Activated naive CD4-positive, alpha-beta T cell treated with anti-CD3 and anti-CD28 coated beads, Interleukin-2, amount 50 U/mL, for 16 hours (primary cell): Measurements from ENCODE around the gene PAX6.

ENCODE experiments used
- DNase-seq: peaks from one replicate; pipeline ENCODE4 v3.0.0-alpha.2; 2020

The PAX6 gene

DNA sequence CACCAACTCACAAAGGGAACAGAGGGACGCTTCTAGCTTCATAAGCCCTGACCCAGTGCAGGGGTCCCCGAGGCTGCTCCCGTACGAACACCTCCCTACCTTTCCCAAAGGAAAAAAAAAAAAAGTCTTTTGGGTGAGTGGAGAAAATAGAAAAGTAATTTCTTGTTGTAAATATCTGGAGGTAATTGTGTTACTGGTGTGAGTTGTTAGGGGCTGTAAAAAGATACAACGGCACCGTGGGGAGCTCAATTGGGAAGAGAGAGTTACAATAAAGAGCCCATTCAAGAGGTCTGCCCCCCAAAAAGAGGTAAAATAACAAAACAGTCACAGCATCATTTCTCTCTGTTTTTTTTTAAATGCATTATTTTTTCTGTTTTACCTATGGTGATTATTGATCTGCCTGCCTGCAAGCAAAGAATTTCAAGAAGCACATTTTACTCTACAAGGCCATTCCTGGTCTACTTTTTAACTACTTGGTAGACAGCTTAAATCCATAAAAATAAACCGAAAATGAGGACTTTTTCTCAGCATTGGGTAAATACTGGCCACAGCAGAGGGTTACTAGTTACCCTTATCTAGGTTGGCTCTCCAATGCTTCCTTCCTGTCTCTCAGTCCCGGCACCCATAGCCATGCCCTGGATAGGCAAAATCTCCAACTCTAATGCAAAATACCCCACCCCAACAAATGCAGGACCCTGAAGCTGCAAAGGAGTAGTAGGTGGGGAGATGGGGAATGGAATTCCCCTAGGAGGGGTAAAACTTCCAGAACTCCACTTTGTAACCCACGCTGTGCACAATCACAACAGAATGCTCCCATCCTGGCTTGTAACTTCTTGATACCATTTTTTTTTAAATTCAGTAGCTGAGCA, 3.1 kb downstream of the PAX6 start:
- no peak for DNase-seq

DNA sequence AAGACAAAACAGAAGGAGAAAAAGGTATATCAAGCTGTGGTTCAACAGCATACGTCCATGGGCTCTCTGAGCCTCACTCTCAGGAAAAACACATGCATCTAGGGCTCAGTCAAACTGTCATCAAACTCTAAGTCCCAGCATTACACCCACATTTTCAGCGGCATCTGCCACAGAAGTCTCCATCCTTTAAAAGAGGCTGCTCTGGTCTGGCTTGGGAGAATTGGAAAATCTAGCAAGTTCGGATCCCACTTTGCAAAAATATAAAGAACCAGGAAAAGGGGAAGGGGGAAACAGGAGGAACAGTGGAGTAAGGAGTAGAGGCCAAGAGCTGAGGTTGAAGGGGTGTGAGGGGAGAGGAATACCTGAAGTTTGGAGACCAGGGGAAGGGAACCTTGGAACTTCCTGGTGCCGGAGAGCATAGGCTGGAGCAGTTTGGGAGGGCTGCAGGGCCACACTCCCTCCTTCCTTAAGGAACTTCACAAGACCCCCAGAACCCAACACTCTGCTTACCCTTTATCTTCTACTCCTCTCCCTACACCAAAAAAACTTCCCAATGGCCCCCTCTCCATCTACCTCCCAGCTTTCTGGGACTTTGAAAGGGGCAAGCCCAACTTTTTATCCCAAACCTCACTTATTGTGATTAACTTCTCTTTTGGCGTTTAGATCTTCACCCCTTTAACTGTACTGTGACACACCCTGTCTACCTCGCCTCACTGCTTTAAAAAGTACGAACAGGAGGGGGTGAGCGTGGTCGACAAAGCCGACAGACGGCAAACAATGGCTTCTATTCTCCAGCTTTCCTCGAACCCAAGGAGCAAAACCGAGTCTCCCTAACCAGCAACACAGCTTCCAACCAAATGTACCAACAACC, 4.0 kb downstream of the PAX6 start:
- no peak for DNase-seq

DNA sequence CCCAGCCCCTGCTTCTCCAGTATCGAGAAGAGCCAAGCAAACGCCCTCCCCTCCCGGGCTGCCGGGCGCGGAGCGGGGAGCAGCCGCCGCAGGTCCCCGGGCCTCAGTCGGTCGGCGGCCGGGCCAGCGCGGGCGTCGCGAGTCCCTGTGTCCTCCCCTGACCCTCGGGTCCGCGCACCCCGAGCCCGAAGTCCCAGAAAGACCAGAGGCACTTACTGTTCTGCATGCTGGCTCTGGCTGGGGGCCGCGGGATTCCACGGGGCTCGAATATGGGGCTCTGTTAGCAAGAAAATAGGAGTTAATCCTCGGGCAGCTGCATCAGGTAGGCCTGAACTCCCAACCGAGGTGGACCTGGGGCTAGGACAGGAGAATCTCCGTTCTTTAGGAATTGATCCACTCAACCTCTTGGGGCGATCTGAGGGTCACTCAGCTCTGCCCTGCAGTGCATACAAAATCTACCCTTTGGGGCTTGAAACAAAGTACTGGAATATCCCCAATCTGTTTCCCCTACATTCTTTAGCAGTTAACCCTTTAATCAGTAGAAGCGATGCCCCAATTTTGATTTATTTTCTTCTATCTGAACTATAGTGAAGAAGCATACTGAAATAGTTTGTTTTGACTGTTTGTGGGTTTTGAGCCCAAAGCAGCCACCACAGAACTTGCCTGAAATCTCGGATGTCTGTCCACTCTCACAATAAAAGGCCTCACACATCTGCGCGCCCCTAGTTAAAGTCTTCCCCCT, 4.8 kb downstream of the PAX6 start:
- no peak for DNase-seq

DNA sequence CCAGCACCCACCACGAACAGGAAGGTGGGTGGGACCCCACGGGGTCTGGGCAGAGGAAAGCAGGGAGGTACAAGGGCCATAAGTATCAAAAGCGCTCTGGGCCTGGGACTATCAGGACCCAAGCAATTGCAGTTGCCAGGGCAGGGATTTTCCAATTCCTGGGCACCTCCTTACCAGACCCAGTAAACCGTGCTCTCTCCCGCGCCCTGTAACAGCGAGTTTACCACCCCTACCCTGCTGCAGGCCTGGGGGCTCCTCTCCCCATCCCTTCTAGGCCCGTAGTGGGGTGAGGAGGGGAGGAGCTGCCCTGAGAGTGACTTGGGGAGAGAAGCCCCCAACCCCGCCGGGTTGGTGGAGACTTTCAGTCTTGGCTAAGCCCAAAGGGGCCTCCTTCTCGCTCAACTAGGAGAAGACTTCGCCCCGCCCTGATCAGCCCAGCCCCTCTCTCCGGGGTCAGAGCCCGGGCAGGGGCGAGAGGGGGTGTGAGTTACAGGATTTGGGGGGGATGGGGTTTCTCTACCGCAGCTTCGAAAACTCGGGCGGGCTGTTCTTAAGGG, 5.4 kb downstream of the PAX6 start:
- no peak for DNase-seq

DNA sequence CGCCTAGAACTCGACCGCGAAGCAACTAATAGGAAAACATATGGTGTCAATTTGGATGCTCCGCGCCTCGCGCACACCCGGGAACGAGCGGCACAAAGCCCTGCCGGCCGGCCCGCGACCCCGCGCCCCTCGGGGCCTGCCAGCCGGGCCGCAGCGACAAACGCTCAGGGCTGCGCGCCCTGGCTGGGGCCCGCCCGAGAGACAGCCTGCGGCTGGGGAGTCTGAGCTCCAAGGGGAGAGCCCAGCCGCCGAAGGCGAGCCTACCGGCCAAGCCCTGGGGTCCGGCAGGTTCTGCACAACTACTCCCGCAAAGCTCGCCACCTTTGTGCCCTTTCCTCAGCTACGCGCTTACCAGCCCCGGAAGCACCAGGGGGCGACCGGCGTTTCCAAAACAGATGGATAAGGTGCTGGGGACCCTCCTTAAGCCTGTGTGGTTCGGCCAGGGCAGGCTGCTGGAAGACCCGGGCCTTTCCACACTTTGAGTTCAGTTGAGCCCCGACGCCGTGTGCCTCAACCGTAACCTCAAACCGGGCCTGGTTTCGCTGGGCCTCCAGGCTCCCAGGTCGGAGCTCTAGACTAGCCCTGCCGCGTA, 6.0 kb downstream of the PAX6 start:
- DNase-seq = no peak

DNA sequence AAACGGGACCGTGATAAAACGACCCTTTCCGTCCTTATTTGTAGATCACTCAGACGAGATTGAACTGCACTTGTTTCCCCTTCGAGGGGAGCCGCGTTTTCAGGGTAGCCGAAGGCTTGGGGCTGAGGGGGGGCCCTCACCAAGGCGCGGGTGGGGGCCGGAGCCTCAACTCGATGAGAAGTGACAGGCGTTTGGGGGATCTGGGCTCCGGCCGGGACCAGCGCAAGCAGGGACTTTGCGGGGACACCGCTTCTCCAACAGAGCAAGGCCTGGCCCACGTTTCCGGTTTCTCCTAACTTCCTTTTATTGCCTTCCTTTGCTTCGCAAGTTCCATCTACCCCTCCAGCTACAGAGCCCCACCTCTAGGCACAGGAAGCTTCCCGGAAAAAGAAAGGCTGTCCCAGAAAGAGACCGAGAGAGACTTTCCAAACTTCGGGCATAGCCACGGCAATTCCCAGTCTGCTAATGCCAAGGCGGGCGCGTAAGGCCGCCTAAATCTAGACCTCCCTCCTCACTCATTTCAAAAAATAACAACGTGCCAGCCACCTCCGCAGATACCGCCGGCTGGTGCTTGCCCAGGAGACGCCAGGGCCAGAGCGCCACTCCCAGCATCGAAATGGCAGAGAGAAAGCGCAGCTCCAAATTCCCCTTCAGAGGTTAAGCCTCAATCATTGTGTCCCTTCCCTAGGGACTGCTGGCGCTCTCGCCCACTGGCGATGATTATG, 6.6 kb downstream of the PAX6 start:
- no peak for DNase-seq

DNA sequence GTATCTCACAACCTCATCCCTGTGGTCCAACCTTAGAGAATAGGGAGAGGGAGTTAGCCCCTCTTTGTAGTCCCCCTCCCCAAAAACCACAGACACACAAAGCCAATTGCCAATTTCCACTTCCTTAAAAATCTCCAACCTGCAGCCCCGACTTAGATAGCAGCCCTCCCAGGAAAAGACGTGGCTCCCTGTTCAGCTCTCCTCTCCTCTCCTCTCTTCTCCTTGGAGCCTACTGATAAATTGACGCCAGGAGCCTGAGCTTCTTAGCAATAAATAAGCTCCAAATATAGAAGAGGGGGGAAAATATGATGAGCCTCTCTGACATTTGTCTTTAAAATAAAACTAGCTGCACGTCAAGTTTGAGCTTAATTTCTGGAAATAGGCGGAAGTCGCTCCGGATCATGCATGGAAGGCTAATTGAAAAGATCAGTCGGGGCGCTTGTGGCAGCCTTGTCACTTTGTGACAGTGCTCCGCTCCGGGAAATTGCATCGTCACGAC, 7.3 kb downstream of the PAX6 start:
- no peak for DNase-seq

DNA sequence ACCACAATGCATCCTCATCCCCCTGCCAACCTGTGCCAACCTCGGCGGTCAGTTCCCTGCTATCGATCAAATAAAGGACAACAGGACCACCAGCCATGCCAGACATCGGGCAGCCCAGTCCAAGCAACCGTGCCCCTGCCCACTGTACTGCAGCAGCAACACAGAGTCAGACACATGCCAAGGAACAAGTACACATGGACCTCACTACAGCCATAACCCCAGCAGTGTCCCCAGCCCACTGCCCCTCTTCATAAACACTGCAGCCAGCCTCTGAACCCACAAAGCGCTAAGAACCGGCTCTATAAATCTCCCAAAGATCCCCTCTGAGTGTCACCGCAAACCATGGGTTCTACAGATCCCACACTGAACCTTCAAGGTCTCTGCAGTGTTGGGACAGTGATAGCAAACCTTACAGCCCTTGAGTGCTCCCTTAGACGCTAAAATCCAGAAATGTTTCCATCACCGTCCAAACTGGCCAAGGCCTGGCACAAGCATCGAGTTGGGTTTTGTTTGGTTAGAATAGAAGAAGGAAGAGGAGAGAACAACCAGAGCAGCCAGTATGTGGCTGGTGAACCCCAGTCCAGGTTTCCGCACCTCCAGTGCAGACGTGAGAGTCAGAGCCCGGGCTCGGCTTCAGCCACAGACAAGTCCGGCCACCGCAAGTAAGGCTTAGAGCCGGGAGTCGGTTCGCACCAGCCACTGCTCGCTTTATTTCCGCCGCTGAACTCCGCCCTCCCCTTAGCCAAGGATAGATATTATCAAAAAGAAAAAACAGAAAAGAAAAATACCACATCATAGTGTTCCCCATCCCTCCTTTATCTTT, 7.9 kb downstream of the PAX6 start:
- DNase-seq = no peak

DNA sequence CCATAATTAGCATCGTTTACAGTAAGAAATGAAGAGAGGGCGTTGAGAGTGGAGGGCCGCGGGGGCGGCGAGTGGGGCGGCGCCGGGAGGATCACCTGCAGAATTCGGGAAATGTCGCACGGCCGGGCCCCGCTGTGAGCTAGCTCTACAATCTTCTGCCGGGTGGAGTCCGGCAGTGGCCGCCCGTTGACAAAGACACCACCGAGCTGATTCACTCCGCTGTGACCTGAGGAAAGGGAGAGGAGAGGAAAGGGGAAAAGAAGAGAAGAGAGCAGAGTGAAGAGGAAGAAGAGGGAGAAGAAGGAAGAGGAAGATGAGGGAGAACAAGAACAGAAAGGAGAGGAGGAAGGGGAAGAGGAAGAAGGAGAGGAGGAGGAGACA, 8.5 kb downstream of the PAX6 start:
- DNase-seq = no peak

DNA sequence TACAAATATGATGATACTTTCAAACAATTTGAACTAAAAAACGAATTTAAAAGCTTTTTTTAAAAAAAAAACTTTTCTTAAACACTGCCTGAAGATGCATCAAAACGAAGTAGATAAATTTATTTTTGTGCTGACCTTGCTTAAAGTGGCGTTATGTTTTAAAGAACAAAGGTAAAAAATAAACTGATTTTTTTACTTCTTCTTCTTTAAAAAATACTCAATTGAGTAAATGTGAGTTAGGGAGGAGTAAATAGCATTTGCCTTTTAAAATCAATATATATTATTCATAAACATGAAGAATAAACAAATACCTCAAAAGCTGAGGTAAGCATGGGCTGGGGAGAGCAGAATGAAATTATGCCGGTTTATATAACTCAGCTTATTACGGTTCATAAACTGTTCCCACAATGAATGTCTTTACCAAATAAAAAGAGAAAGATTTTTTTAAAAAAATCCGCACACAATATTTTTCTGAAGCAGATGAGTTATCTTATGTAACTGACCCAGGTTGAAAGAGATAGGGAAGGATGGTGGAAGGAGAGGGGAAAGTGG, 9.0 kb downstream of the PAX6 start:
- DNase-seq = no peak

DNA sequence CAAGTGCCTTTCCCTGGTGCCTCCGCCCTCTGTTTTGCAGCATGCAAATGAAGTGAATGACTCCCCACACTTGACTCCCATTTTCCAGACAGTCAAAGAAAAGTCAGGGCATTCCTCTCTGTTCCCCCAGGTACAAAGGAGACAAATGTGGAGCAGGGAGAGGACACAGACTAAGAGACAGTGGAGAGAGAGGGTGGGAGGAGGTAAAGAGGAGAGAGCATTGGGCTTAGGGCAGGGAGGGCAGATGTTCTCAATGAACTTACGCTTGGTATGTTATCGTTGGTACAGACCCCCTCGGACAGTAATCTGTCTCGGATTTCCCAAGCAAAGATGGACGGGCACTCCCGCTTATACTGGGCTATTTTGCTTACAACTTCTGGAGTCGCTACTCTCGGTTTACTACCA, 9.8 kb downstream of the PAX6 start:
- DNase-seq = no peak

DNA sequence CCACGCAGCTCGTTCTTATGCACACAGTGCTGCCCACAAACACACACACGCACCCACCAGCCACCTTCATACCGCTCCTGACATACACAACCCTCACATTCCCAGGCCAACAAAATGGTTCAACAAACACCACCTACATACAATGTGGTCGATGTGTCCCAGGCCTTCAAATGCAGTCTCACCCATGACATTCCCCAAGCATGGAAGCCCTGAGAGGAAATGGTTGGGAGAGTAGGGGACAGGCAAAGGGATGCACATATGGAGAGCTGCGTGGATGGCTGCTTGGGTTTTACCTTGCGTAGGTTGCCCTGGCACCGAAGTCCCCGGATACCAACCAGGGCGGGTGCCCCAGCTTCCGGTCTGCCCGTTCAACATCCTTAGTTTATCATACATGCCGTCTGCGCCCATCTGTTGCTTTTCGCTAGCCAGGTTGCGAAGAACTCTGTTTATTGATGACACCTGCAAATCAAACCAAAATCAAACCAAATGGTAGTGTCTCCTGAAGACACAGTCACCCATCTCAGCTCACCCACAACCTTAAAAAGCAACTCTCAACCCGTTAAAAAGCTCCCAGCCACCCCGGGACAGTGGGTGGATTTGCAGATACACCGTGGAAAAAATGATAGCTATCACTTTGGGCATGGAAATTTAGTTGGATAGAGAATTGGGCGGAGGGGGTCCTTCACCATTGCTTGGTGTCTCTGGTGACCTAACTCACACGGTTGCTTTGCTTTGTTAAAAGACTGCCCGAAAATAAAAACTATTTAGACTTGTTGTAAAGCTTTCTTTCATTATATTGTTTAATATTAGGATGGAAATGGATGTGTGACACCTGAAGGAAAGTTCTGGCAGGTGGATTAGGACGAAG, 10.5 kb downstream of the PAX6 start:
- DNase-seq = no peak

DNA sequence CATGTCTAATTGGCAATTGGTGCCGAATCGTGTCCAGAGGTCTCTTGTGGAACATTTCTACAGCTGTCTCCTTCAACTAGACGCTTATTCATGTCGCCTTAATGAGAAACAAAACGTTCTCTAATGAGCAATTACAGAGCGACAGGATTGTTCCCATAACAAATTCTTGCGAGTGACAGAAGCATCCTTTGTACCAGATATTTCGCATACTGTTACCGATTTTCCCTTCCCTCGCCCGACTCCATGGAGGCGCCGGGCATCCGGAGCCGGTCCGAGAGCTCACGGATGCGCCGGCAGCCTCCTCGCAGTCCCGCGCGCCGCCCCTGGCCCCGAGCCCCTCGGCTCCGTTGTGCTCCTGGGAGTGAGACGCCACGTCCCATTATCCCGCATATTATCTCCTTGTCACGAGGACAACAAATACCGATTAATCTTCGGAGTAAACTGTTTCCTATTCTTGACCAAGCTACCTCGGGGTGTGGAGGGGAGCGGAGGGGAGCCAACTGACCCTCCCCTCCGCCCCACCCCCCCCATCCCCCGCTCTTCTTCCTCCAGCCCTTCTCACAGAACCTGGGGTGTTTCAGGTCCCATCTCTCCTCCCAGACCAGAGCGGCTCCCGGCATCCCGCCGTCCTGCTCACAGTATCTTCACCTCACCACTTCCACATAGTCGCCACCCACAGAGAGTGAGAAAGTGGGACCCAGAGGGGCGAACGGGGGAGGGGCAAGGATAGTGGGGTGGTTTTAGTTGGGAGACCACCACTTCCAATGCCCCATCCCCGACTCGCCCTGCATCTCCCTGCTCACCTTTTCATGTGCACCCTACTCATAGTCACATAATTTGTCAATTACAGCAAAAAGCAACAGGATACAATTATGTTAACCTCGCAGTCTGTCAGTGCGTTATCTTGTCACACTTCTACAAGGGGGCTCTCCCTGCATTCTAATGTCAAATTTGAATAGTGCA, 11.4 kb downstream of the PAX6 start:
- DNase-seq = no peak

DNA sequence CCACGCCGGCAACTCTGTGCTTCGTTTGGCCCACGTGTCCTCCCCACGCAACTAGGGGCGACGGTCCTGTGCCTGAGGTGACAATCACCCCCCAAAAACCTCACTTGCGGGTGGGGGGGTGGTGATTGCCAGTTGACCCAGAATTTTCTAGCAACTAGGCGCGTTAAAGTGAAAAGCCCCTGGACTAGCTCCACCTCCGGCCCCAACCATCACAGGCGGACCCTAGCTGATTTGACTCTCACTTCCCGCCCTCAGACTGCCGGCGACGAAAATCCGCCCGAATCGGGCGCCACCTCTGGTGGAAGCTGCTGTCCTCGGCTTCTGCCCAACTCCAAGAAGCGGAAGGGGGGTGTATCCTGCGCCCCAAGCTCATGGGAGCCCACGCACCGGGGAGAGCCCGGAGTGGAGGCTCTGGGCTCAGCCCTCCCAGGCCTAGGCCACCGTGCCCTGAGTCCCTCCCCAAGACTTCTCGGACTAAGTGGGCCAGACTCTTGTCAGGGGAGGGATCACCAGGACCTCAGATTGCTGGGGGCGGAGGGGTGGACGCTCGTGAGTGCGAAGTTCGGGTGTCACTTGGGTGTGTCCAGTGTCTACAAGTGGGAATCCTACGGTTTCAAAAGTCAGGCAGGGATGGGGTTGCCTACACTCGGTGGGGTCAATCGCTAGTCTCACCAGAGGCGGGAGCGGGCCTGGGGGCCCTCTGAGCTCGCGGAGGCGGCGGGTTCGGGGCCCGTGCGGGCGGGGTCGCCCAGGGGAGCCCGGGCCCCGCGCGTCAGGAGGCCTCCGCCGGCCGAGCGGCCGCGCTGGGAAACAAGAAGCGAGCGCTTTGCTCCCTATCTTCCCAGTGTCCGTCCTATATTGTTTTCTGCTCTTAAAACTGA, 12.3 kb downstream of the PAX6 start:
- no peak for DNase-seq

DNA sequence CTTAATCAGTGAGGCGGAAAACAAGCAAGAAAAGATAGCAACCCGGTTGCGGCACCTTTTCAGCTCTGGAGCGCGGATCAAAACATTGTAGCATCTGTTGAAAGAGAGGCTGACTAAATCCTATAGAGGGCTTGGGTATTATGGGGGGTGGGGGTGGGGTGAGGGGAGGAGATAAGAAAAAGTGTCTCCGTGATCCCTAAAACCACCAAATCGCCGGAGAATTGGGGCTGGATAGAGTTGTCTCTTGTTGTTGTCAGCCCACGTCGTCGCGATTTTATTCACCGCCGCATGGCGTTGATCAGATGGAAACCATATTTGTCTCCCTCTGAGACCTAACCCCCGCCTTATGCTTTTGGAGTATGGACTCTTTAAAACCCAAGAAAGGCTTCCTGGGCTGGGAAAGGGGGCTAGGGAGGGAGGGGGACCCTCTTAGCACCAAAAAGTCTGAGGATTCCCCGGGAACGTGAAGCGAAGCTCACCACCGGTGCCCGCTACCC, 13.0 kb downstream of the PAX6 start:
- no peak for DNase-seq

DNA sequence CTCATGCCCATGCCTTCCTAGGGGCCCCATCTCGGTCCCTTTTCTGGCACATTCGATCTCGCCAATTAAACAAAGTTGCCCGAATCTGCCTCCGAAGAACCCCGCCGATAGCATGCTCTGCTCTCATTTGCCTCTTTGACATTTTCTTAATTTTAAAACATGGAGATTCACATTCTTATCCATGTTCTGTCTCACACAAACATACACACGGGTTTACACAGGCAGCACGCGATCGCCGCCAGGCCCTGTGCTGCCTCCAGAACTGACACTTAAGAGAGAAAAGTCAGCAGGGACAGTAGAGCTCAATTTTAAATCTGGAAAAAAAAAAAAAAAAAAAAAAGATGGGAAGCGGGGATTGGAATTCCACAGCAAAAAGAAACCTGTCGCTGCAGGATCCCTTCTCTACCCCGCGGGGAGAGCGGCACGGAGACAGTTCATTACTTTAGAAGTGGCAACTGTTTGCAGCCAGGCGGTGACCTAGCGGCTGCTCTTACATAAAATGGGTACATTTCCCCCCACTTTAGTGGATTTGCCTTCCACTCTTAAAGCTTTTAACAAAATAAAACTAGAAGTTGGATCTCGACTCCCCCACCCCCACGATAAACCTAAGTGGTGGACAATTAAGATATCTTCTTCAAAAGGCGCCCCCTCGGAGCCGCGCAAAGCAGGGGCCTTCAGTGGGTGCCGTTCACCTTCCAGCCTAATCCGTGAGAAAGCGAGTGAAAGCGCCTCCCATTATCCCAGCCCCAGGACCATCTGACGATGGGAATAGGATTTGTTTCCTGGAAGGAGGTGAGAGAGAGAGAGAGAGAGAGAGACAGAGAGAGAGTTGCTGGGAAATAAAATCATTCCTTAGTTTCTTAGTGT, 13.7 kb downstream of the PAX6 start:
- no peak for DNase-seq
